Measurements from ENCODE around the gene ACO1.

The ACO1 gene

DNA sequence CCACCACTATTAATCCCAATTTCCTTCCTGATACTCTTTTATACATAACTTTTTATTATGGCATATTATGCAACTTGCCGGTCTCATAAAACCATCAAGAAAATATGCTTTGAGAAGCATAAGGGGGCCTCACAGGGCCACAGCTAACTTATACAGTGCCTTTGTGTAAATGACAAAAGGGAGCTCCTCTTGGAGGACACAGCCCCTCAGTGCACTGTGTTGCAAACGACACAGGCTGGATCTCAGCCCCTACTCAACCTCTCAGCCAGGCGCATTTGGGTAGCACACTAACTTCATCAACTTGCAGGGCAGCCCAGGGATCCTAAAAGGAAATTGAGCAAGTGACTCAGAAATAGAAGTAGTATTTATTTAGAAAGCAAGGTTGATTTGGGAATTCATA lies 106.2 kb downstream of the ACO1 start:
- DNase-seq (ENCODE audit: low read depth): no peak

DNA sequence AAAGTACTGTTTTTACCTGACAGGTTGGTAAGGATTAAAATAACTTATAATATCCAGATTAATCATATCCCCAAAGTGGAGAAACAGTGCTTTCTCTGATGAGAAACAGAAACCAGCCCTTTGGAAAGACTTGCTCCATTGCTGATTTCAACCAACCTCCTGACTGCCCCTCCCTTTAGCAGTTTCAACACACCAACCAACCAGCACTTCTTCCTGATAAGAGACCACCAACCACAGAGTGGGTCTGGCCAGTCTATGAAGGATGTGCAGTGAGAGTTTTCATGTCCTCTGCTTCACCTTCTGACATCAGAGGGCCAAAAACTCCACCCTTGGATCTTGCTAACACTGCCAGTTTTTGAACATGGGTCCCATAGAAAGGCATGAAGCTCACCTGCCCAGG lies 113.5 kb downstream of the ACO1 start:
- DNase-seq (ENCODE audit: low read depth): no peak

DNA sequence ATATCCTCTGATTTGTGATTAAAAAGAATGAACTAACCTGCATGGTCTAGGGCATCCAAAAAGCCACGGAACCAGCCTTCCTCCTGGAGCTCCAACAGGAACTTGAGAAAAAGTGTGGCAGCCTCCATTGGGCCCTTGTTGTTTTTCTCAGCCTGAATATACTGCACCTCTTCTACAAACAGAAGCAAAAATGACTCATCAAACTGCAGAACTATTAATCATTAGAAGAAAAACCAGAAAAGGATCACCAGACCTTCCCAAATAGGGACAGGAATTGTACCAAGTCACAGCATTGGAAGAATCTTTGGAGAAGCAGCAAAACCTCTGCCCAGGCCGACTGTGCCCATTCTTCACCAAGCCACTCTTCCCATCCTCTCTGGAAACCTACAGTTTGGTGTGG lies 116.3 kb downstream of the ACO1 start:
- no peak for DNase-seq (ENCODE audit: low read depth)

DNA sequence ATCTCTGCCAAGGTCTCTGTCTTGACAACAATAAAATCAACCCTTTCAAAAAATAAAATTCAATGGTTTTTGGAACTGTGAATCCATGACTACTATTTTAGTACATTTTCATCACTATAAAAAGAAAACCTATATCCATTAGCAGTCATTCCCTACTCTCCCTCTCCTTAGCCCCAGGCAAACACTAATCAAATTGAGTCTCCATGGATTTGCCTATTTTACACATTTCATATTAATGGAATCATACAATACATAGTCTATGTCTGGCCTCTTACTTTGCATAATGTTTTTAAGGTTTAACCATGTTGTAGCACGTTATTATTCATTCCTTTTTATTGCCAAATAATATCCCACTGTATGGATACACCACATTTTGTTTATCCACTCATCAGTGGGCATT lies 117.4 kb downstream of the ACO1 start:
- no peak for DNase-seq (ENCODE audit: low read depth)

DNA sequence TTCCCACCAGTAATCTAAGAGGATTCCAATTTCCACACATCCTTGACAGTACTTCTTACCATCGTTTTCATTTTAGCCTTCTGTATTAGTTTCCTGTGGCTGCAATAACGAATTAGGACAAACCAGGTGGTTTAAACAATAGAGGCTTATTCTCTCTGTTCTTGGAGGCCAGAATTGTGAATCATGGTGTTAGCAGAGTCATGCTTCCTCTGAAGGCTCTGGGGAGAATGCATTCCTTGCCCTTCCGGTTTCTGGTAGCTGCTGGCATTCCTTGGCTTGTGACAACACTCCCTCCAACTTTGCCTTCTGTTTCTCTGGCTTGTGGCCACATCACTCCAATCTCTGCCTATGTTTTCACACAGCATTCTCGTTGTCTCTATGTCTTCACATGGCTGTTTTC lies 118.0 kb downstream of the ACO1 start:
- no peak for DNase-seq (ENCODE audit: low read depth)

DNA sequence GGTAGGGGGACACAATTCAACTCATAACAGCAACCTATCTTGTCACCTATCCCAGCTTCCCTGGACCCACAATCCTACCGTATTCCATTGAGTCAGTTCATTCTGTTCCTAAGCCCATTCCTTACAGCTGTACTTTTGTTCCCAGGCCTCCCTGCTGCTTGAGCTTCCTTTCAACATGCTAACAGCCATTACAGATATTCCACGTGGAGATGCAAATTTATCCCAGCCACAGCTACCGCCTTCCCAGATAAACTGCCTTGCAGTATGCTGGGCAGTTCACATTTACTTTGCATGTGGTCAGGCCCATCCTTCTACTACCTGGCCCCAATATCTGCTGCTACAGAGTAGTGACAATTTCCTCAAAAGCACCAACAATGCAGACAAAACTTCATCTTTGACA lies 118.6 kb downstream of the ACO1 start:
- no peak for DNase-seq (ENCODE audit: low read depth)
